Subcutaneous adipose tissue (tissue), 4 donors: ENCODE data around the gene PLD3. TPM values are rescaled to one million over a fixed set of nuclear protein-coding genes. Genes with fewer than 3 reads are reported as not detected.

Source experiments
- CTCF ChIP-seq: fragments of 450-650 bp; IDR thresholded peaks from one replicate; pipeline ENCODE4 v1.5.1; 2016; ENCODE audit warnings: low read depth, mild to moderate bottlenecking, control low read depth, antibody characterized with exemption, moderate library complexity
- total RNA-seq, 4 donors: library from RNA; depleted of rRNA; stranded (reverse); fragments of >200 nt; gene quantifications; one replicate each; pipeline ENCODE4 v1.1.0, GENCODE V29; 2016

PLD3 gene
- total RNA-seq, 4 donors from 2014 or later, result 142 to 1,114 (median 314) TPM

GRCh38 chr19:40393894-40394815 lies 45.7 kb downstream of the PLD3 start:
- no peak for TF ChIP-seq CTCF

DNA sequence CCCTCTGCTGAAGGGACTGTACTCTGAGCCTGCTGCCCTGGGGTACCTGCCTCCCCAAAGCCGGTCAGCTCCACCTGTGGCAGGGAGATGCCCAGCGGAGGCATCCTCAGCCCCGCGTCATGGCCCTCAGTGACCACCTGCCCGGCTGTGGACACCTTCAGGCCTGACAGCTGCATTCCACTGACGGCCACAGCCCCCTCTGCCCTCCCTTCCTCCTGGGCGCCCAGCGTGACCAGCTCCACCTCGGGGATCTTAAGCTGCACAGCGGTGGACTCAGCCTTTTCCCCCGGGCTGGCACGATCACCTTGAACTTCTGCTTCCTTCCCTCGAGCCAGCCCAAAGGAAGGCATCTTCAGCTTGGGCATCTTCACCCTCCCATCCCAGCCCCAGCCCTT lies 46.3 kb downstream of the PLD3 start:
- TF ChIP-seq CTCF, result no peak

DNA sequence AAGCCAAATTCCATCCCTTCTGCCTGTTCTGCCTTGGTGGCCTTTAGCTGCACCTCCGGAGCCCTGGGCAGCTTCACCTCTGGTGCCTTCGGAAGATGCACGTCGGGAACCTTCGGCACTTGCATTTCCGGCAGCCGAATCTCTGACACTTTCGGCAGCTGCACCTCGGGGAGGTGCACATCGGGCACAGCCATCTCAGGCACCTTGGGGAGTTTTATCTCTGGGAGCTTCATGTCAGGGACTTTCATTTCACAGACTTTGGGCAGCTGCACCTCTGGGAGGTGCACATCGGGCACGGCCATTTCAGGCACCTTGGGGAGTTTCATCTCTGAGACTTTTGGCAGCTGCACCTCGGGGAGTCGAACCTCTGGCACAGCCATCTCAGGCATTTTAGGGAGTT lies 47.5 kb downstream of the PLD3 start:
- no peak for TF ChIP-seq CTCF

DNA sequence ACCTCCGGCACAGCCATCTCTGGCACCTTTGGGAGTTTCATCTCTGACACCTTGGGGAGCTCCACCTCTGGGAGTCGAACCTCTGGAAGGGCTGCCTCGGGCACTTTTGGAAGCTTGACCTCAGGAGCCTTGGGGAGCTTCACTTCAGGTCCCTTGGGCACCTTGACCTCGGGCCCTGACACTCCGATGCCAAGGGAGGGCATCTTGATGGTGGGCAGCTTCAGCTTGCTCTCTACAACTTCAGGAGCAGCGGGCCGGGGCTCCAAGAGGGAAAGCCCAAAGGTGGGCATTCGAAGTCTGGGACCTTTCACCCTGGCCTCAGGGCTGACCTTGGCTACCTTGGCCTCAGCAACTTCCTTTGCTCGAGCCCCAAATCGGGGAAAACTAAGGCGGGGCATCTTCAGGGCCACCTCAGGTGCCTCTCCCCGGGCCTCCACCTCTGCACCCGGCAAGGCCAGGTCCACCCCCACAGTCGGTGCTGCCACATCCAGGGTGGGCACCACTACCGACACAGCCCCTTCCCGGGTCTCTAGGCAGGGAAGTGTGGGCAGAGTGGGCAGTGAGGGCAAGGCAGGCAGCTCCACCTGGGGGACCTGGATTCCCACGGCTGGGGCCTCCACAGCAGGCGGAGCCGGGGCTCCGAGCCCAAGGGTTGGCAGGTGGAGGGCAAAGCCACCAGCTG lies 48.5 kb downstream of the PLD3 start:
- no peak for TF ChIP-seq CTCF

DNA sequence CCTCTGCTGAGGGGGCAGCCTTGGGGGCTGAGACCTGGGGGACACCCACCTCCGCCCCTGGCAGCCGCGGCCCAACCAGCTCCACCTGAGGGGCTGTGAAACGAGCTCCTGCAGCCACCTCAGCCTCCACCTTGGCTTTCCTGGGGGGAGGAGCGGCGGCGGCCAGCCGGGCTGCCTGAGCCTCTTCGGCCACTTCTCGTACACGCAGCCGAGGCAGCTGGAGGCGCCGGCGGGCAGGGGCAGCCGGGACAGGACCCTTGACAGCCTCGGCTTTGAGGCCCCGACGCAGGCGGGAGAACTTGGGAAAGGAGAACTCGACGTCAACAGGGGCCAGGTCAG lies 49.0 kb downstream of the PLD3 start:
- no peak for TF ChIP-seq CTCF

- TF ChIP-seq CTCF, result no peak
These were observed 50.1 kb downstream of the PLD3 start for GRCh38 chr19:40398417-40399131.

GRCh38 chr19:40400559-40400958 lies 52.1 kb downstream of the PLD3 start:
- TF ChIP-seq CTCF, result no peak
